SK-N-SH (cell line): ENCODE data around the gene LPXN. TPM values are rescaled to one million over a fixed set of nuclear protein-coding genes. Genes with fewer than 3 reads are reported as not detected.

Experiments used
- CTCF ChIA-PET: fragments of 300-600, 350-600 bp; formaldehyde crosslinking; extraction: SDS; loops from one replicate; lab custom pipeline; 2021; lab: Yijun Ruan, JAX
- POLR2A ChIA-PET: fragments of 350-600 bp; sonication (Branson Sonifier 250); formaldehyde crosslinking; extraction: SDS; loops from one replicate; lab custom pipeline; 2020; ENCODE audit warnings: antibody characterized with exemption, inconsistent platforms; lab: Yijun Ruan, JAX
- DNase-seq: peaks from one replicate; pipeline ENCODE4 v3.0.0; 2012
- H2AFZ ChIP-seq: fragments of 200-600 bp; sonication (generic); 2 replicates; pipeline ENCODE4 v1.8.1; 2016; ENCODE audit warnings: antibody characterized with exemption, mild to moderate bottlenecking, low read depth
- H3F3A ChIP-seq: fragments of 200-600 bp; sonication (generic); replicated peaks from 2 replicates; pipeline ENCODE3; 2016; ENCODE audit warnings: antibody characterized with exemption, mild to moderate bottlenecking; ENCODE audit not compliant: insufficient read depth
- H3K27ac ChIP-seq, 2 experiments: fragments of 200-500 bp in 1 of 2; fragments of 200-600 bp in 1 of 2; sonication (Bioruptor generic) in 1 of 2; sonication (generic), shearing (Covaris generic) in 1 of 2; 2 replicates each; pipeline versions ENCODE4 v1.5.1 to v1.6.1; 2014 to 2016; ENCODE audit warnings: low read depth in 2 of 2, inconsistent platforms in 1 of 2, low read length in 1 of 2, mild to moderate bottlenecking in 1 of 2, mixed read lengths in 1 of 2
- H3K27me3 ChIP-seq: fragments of 200-600 bp; sonication (generic), shearing (Covaris generic); 2 replicates; pipeline ENCODE4 v1.6.1; 2016; ENCODE audit warnings: mixed run types; ENCODE audit not compliant: insufficient read depth
- H3K36me3 ChIP-seq, 2 experiments: fragments of 200-500 bp in 1 of 2; fragments of 200-600 bp in 1 of 2; sonication (Bioruptor generic) in 1 of 2; sonication (generic) in 1 of 2; replicated peaks in 1 of 2; 2 replicates each; pipeline versions ENCODE3 to v1.5.1; 2014 to 2016; ENCODE audit warnings: low read length in 1 of 2, mild to moderate bottlenecking in 1 of 2; ENCODE audit not compliant: insufficient read depth in 2 of 2, control insufficient read depth in 1 of 2
- H3K4me1 ChIP-seq, 2 experiments: fragments of 200-500 bp in 1 of 2; fragments of 200-600 bp in 1 of 2; sonication (Bioruptor generic) in 1 of 2; sonication (generic), shearing (Covaris generic) in 1 of 2; 2 replicates each; pipeline versions ENCODE4 v1.5.1 to v1.6.1; 2014 to 2016; ENCODE audit warnings: low read depth in 1 of 2, low read length in 1 of 2, mixed run types in 1 of 2; ENCODE audit not compliant: insufficient read depth in 2 of 2, control insufficient read depth in 1 of 2
- H3K4me2 ChIP-seq: fragments of 200-600 bp; sonication (generic), shearing (Covaris generic); 2 replicates; pipeline ENCODE4 v1.6.1; 2017; ENCODE audit warnings: mixed run types
- H3K4me3 ChIP-seq, 2 experiments: fragments of 200-500 bp in 1 of 2; fragments of 200-600 bp in 1 of 2; sonication (Bioruptor generic) in 1 of 2; sonication (generic), shearing (Covaris generic) in 1 of 2; 2 replicates each; pipeline versions ENCODE4 v1.5.1 to v1.8.1; 2014 to 2016; ENCODE audit warnings: low read depth in 2 of 2, inconsistent platforms in 1 of 2, low read length in 1 of 2, mild to moderate bottlenecking in 1 of 2, mixed read lengths in 1 of 2, moderate library complexity in 1 of 2
- H3K79me2 ChIP-seq: fragments of 200-600 bp; sonication (generic); 2 replicates; pipeline ENCODE4 v1.8.1; 2017; ENCODE audit warnings: mild to moderate bottlenecking; ENCODE audit not compliant: insufficient read depth
- H3K9ac ChIP-seq: fragments of 200-600 bp; sonication (generic); 2 replicates; pipeline ENCODE4 v1.6.1; 2017; ENCODE audit warnings: mixed run types
- H3K9me2 ChIP-seq: fragments of 200-600 bp; sonication (generic); 2 replicates; pipeline ENCODE4 v1.6.1; 2017; ENCODE audit warnings: mixed run types
- H3K9me3 ChIP-seq: fragments of 200-600 bp; sonication (generic); 2 replicates; pipeline ENCODE4 v1.6.1; 2017; ENCODE audit warnings: mixed run types, mild to moderate bottlenecking, moderate library complexity
- H4K20me1 ChIP-seq: fragments of 200-600 bp; sonication (generic); 2 replicates; pipeline ENCODE4 v1.6.1; 2017; ENCODE audit warnings: mild to moderate bottlenecking, mixed run types; ENCODE audit not compliant: insufficient read depth
- MXI1 ChIP-seq: IDR thresholded peaks from 2 replicates; pipeline ENCODE4 v1.6.1; 2012; ENCODE audit warnings: mild to moderate bottlenecking, low read depth, low read length, improper control_type of control experiment
- POLR2AphosphoS5 ChIP-seq: IDR thresholded peaks from 2 replicates; pipeline ENCODE4 v1.6.1; 2012; ENCODE audit warnings: low read depth, low read length
- RAD21 ChIP-seq: IDR thresholded peaks from 2 replicates; pipeline ENCODE4 v1.6.1; 2012; ENCODE audit warnings: mild to moderate bottlenecking, low read length
- RFX5 ChIP-seq: IDR thresholded peaks from 2 replicates; pipeline ENCODE4 v1.6.1; 2012; ENCODE audit warnings: mild to moderate bottlenecking, improper control_type of control experiment, low read length
- TCF12 ChIP-seq: IDR thresholded peaks from 2 replicates; pipeline ENCODE4 v1.4.0; 2012
- WGBS: methylation state at CpG from one replicate; pipeline ENCODE4 v1.1.6; 2017; ENCODE audit warnings: low lambda C conversion rate; 5-methylcytosine and 5-hydroxymethylcytosine counted together
- polyA plus RNA-seq, 3 experiments: library from polyadenylated mRNA; depleted of rRNA; stranded (reverse); fragments of >200 nt; gene quantifications; 2 replicates each; pipeline ENCODE4 v1.2.3, GENCODE V29; 2012
- TF ChIP-seq, protein P1 (sequence below): IDR thresholded peaks from 2 replicates; pipeline ENCODE4 v1.4.0; 2012; ENCODE audit warnings: low read depth, borderline replicate concordance
- TF ChIP-seq, protein P2 (sequence below): IDR thresholded peaks from 2 replicates; pipeline ENCODE4; 2012

LPXN gene
- polyA plus RNA-seq, 1 of the 3 experiments (the other 2 are of a cell fraction) = 4.4 TPM

DNA sequence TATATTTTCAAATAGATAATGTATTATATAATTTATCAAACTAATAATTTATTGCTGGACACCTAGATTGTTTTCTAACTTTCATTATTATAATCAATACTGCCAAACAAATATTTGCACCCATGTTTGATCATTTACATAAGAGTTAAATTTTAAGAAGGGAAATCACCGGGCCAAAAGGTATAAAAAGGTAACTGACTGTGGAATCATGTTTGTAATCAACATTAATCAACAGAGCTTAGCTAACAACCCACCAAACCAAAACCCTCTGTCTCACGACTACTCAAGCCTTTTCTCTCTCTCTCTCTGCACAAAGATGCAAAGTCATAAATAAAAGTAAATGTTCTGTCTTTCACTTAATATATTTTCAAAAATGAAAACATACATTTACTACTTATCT, 14.8 kb downstream of the LPXN start (continued):
- no peak for TF ChIP-seq RAD21

- Histone ChIP-seq H3K4me2 (no peak overlapping the region), H3K79me2 (no peaks in the 10 kb centered on the region), H3F3A (no peaks in the 10 kb centered on the region), H3K27me3 (no peaks in the 10 kb centered on the region), H3K36me3 (peaks cover 39 to 57% of the 10 kb centered on the region in 2 experiments), H4K20me1 (no peaks in the 10 kb centered on the region), H3K9me2 (no peaks in the 10 kb centered on the region), H3K9me3 (no peaks in the 10 kb centered on the region), H3K9ac (no peak overlapping the region), H3K4me1 (no peaks in the 10 kb centered on the region), H2AFZ (no peak overlapping the region), H3K27ac (no peak overlapping the region), H3K4me3 (no peak overlapping the region)
- WGBS = 84% methylated on average over 7 of the region's 7 CpGs
- TF ChIP-seq, protein P1, sequence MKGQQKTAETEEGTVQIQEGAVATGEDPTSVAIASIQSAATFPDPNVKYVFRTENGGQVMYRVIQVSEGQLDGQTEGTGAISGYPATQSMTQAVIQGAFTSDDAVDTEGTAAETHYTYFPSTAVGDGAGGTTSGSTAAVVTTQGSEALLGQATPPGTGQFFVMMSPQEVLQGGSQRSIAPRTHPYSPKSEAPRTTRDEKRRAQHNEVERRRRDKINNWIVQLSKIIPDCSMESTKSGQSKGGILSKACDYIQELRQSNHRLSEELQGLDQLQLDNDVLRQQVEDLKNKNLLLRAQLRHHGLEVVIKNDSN = no peak
- CTCF ChIA-PET = interaction anchor here (0.6 kb wide), 1 partner anchor 27 kb away, joined by 3 read pairs; no protein-coding TSS in a partner anchor
- no peak for DNase-seq
- POLR2A ChIA-PET = no interaction called here
These were observed 26.0 kb downstream of the LPXN start for GRCh38 chr11:58549644-58550043.

DNA sequence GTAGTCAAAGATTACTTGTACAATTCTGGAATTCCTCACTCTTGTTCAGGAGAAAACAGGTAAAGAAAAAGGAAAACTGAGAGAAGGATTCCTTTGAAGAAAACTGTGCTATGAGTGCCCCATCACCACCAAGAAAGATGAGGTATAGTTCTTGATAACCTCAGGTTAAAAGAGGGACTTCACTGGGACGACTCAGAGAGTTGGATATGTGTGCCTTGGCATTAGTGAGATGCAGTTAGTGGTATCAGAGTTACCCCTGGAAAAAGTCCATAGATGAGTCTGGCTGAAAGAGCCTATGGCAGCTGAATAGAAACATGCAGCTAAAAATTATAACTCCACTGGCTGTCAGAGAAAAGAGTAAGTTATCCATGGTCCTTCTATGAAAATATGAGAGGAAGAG, 28.8 kb downstream of the LPXN start:
- Histone ChIP-seq H3K4me2 (no peak overlapping the region), H3K4me3 (no peak overlapping the region), H3K27ac (no peak overlapping the region), H3F3A (no peaks in the 10 kb centered on the region), H3K4me1 (no peaks in the 10 kb centered on the region), H3K79me2 (no peaks in the 10 kb centered on the region), H3K9me2 (no peaks in the 10 kb centered on the region), H4K20me1 (no peaks in the 10 kb centered on the region), H2AFZ (no peak overlapping the region), H3K27me3 (no peaks in the 10 kb centered on the region), H3K9ac (no peak overlapping the region)
- DNase-seq = no peak
- 24% methylated on average over 1 of the region's 1 CpG for WGBS
- TF ChIP-seq MXI1 = no peak
- no peak for TF ChIP-seq RFX5
- no peak for TF ChIP-seq TCF12
- TF ChIP-seq POLR2AphosphoS5 = no peak
- TF ChIP-seq, protein P2, sequence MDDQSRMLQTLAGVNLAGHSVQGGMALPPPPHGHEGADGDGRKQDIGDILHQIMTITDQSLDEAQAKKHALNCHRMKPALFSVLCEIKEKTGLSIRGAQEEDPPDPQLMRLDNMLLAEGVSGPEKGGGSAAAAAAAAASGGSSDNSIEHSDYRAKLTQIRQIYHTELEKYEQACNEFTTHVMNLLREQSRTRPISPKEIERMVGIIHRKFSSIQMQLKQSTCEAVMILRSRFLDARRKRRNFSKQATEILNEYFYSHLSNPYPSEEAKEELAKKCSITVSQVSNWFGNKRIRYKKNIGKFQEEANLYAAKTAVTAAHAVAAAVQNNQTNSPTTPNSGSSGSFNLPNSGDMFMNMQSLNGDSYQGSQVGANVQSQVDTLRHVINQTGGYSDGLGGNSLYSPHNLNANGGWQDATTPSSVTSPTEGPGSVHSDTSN = no peak
- TF ChIP-seq, protein P1 = no peak
- TF ChIP-seq, all 33 proteins: peak for 0
- ChIA-PET POLR2A (no interaction called here), CTCF (interaction anchor here (1.1 kb wide), 1 partner anchor 21 kb away, joined by 3 read pairs; no protein-coding TSS in a partner anchor)
- no peaks in the 10 kb centered on the region for H3K9me3 ChIP-seq
- H3K36me3 ChIP-seq = peaks cover 29 to 46% of the 10 kb centered on the region in 2 experiments
